T-cell (primary cell): ENCODE results near the gene PRELP. TPM values are rescaled to one million over a fixed set of nuclear protein-coding genes. Genes with fewer than 3 reads are reported as not detected.

Experiments
- ATAC-seq, 4 experiments: fragments of 200-7000 bp in 3 of 4; fragments of 150-1000 bp in 1 of 4; cut with Tn5 transposase; replicated peaks in 1 of 4; 1 replicate in 3 of 4; 2 replicates in 1 of 4; pipeline ENCODE4 v1.10.0; 2021; ENCODE audit warnings: moderate library complexity in 3 of 4, mild to moderate bottlenecking in 2 of 4, moderate number of reproducible peaks in 1 of 4
- CTCF ChIA-PET, 2 donors: fragments of 300-600 bp; sonication (Branson Sonifier 250); formaldehyde crosslinking; loops; one replicate each; lab custom pipeline; 2022; ENCODE audit warnings: antibody characterized with exemption in 2 of 2; lab: Charles Lee
- POLR2A ChIA-PET, 2 donors: fragments of 300-600 bp; sonication (Branson Sonifier 250); formaldehyde crosslinking; loops; one replicate each; lab custom pipeline; 2022; ENCODE audit warnings: antibody characterized with exemption in 2 of 2; lab: Charles Lee
- DNase-seq, 35 experiments: peaks; one replicate each; pipeline versions ENCODE4 v3.0.0 to v3.0.0-alpha.2; 2013 to 2023
- H3K27ac ChIP-seq: one replicate; pipeline ENCODE4 v1.5.1; 2013; ENCODE audit warnings: low read length
- H3K27me3 ChIP-seq, 2 experiments: replicated peaks in 1 of 2; 1 replicate in 1 of 2; 2 replicates in 1 of 2; pipeline versions ENCODE4 v1.6.1 to v1.7.0; 2013; ENCODE audit warnings: low read length in 1 of 2, mixed read lengths in 1 of 2; ENCODE audit not compliant: control insufficient read depth in 2 of 2, insufficient read depth in 2 of 2; ENCODE audit errors: extremely low read depth in 1 of 2
- H3K36me3 ChIP-seq, 2 donors: 1 replicate in 1 of 2; 2 replicates in 1 of 2; pipeline versions ENCODE4 v1.6.1 to v1.7.0; 2013; ENCODE audit warnings: low read length in 1 of 2; ENCODE audit not compliant: control insufficient read depth in 2 of 2, insufficient read depth in 1 of 2; ENCODE audit errors: extremely low read depth in 1 of 2
- H3K4me1 ChIP-seq, 2 experiments: 1 replicate in 1 of 2; 2 replicates in 1 of 2; pipeline versions ENCODE4 v1.6.1 to v1.7.0; 2013; ENCODE audit warnings: low read length in 2 of 2, mixed read lengths in 1 of 2; ENCODE audit not compliant: insufficient read depth in 2 of 2, control insufficient read depth in 1 of 2; ENCODE audit errors: extremely low read depth in 1 of 2
- H3K4me3 ChIP-seq, 2 donors: 1 replicate in 1 of 2; 2 replicates in 1 of 2; pipeline versions ENCODE4 v1.5.1 to v1.7.0; 2013; ENCODE audit warnings: mild to moderate bottlenecking in 2 of 2, low read length in 1 of 2, moderate library complexity in 1 of 2; ENCODE audit not compliant: control insufficient read depth in 1 of 2; ENCODE audit errors: extremely low read depth in 1 of 2
- H3K9me3 ChIP-seq: 2 replicates; pipeline ENCODE4 v1.7.0; 2013
- H3K27ac Mint-ChIP-seq, 2 donors: one replicate each; pipeline ENCODE4 v1.8.0; 2020 to 2021; ENCODE audit warnings: mild to moderate bottlenecking in 2 of 2, mixed read lengths in 2 of 2
- H3K27me3 Mint-ChIP-seq, 2 donors: one replicate each; pipeline ENCODE4 v1.8.0; 2021 to 2022; ENCODE audit warnings: mixed read lengths in 2 of 2
- H3K36me3 Mint-ChIP-seq: one replicate; pipeline ENCODE4 v1.8.0; 2021; ENCODE audit warnings: mixed read lengths
- H3K4me1 Mint-ChIP-seq, 3 donors: one replicate each; pipeline ENCODE4 v1.8.0; 2020 to 2022; ENCODE audit warnings: mixed read lengths in 3 of 3, mild to moderate bottlenecking in 1 of 3
- H3K4me3 Mint-ChIP-seq, 3 donors: one replicate each; pipeline ENCODE4 v1.8.0; 2020 to 2022; ENCODE audit warnings: mild to moderate bottlenecking in 3 of 3, mixed read lengths in 3 of 3, moderate library complexity in 3 of 3
- H3K9me3 Mint-ChIP-seq, 3 donors: one replicate each; pipeline ENCODE4 v1.8.0; 2020 to 2022; ENCODE audit warnings: mixed read lengths in 3 of 3
- WGBS: methylation state at CpG from one replicate; pipeline ENCODE4 v1.1.5; 2013; ENCODE audit warnings: missing lambda C conversion rate; ENCODE audit not compliant: insufficient coverage; 5-methylcytosine and 5-hydroxymethylcytosine counted together
- total RNA-seq, 35 experiments: library from RNA in 6 of 35; stranded (reverse) in 6 of 35; fragments of 120-200 nt in 1 of 35; gene quantifications; one replicate each; pipeline versions ENCODE4 v1.2.1 to v1.2.4 and lab custom pipeline; 2013 to 2026

Gene PRELP
- total RNA-seq, 5 donors from 2014 or later (not counting 1 experiment from before 2014, with no cell fraction given) = 0.13 to 0.18 (median 0.13) TPM; not detected in 2

- Mint-ChIP-seq H3K4me1 (no peaks in the 10 kb centered on the region), H3K9me3 (no peaks in the 10 kb centered on the region), H3K4me3 (no peak overlapping the region), H3K27ac (no peak overlapping the region), H3K36me3 (no peaks in the 10 kb centered on the region), H3K27me3 (peaks cover 0 to under 1% of the 10 kb centered on the region in 2 donors)
- H3K36me3 ChIP-seq = no peaks in the 10 kb centered on the region
- ATAC-seq (no peak), DNase-seq (no peak)
- ChIA-PET POLR2A (no interaction called here), CTCF (no interaction called here)
- no peak overlapping the region for H3K4me3 ChIP-seq
- H3K27me3 ChIP-seq = peaks cover 0 to 7% of the 10 kb centered on the region in 2 experiments
- WGBS = no CpG with 5 or more reads among the region's 6 CpGs
- no peaks in the 10 kb centered on the region for H3K4me1 ChIP-seq
- no peaks in the 10 kb centered on the region for H3K9me3 ChIP-seq
- H3K27ac ChIP-seq = no peak overlapping the region
These were observed 48.1 kb downstream of the PRELP start for GRCh38 chr1:203523667-203524066.

- no peak overlapping the region for H3K4me3 ChIP-seq
- H3K36me3 Mint-ChIP-seq = no peaks in the 10 kb centered on the region
- CTCF ChIA-PET = no interaction called here
- H3K27ac ChIP-seq = no peak overlapping the region
- no peak overlapping the region for H3K4me3 Mint-ChIP-seq
- H3K9me3 Mint-ChIP-seq = no peaks in the 10 kb centered on the region
- no peak for ATAC-seq
- H3K9me3 ChIP-seq = no peaks in the 10 kb centered on the region
- H3K27me3 Mint-ChIP-seq = no peaks in the 10 kb centered on the region
- H3K36me3 ChIP-seq = no peaks in the 10 kb centered on the region
- POLR2A ChIA-PET = no interaction called here
- H3K27me3 ChIP-seq = peaks cover 0 to 7% of the 10 kb centered on the region in 2 experiments
- no peaks in the 10 kb centered on the region for H3K4me1 Mint-ChIP-seq
- WGBS = 94% methylated on average over 2 of the region's 4 CpGs
- H3K27ac Mint-ChIP-seq = no peak overlapping the region
- H3K4me1 ChIP-seq = peaks cover 0 to 2% of the 10 kb centered on the region in 2 experiments
- no peak for DNase-seq
These were observed 48.5 kb downstream of the PRELP start for GRCh38 chr1:203524152-203524551.

- Histone ChIP-seq H3K4me1 (peaks cover 0 to 4% of the 10 kb centered on the region in 2 experiments), H3K27ac (no peak overlapping the region), H3K27me3 (peaks cover 0 to 7% of the 10 kb centered on the region in 2 experiments), H3K4me3 (no peak overlapping the region), H3K36me3 (no peaks in the 10 kb centered on the region), H3K9me3 (no peaks in the 10 kb centered on the region)
- Mint-ChIP-seq H3K4me1 (peaks cover 0 to 2% (median 2%) of the 10 kb centered on the region in 3 donors), H3K4me3 (no peak overlapping the region), H3K27me3 (no peaks in the 10 kb centered on the region), H3K9me3 (no peaks in the 10 kb centered on the region), H3K27ac (no peak overlapping the region), H3K36me3 (no peaks in the 10 kb centered on the region)
- 80% methylated on average over 2 of the region's 4 CpGs for WGBS
- ChIA-PET POLR2A (interaction anchor here in 1 of 2 donors (0.7 kb wide), 1 partner anchor 1138 kb away, joined by 3 read pairs; no protein-coding TSS in a partner anchor), CTCF (no interaction called here)
- no peak for ATAC-seq
- no peak for DNase-seq
These were observed 49.2 kb downstream of the PRELP start for GRCh38 chr1:203524824-203525223.

GRCh38 chr1:203525685-203526084 lies 50.1 kb downstream of the PRELP start:
- H3K27me3 ChIP-seq = peaks cover 0 to 7% of the 10 kb centered on the region in 2 experiments
- peaks cover 0 to 4% of the 10 kb centered on the region in 2 experiments for H3K4me1 ChIP-seq
- no peak for DNase-seq
- Mint-ChIP-seq H3K4me1 (peaks cover 0 to 2% (median 2%) of the 10 kb centered on the region in 3 donors), H3K36me3 (no peaks in the 10 kb centered on the region), H3K9me3 (no peaks in the 10 kb centered on the region), H3K4me3 (no peak overlapping the region), H3K27me3 (no peaks in the 10 kb centered on the region), H3K27ac (no peak overlapping the region)
- no peak overlapping the region for H3K4me3 ChIP-seq
- ChIA-PET CTCF (no interaction called here), POLR2A (interaction anchor here in 1 of 2 donors (0.7 kb wide), 1 partner anchor 1139 kb away, joined by 3 read pairs; no protein-coding TSS in a partner anchor)
- no peak overlapping the region for H3K27ac ChIP-seq
- H3K9me3 ChIP-seq = no peaks in the 10 kb centered on the region
- H3K36me3 ChIP-seq = no peaks in the 10 kb centered on the region
- ATAC-seq = no peak
- no CpG with 5 or more reads among the region's 3 CpGs for WGBS

GRCh38 chr1:203526130-203526529 lies 50.5 kb downstream of the PRELP start:
- ChIA-PET CTCF (interaction anchor here in 1 of 2 donors (0.5 kb wide), 1 partner anchor 10 kb away, joined by 3 read pairs; no protein-coding TSS in a partner anchor), POLR2A (interaction anchor here in 1 of 2 donors (0.6 kb wide), 1 partner anchor 132 kb away, joined by 5 read pairs; no protein-coding TSS in a partner anchor)
- Mint-ChIP-seq H3K9me3 (no peaks in the 10 kb centered on the region), H3K36me3 (no peaks in the 10 kb centered on the region), H3K27ac (no peak overlapping the region), H3K27me3 (no peaks in the 10 kb centered on the region), H3K4me3 (no peak overlapping the region), H3K4me1 (peaks cover 0 to 2% (median 2%) of the 10 kb centered on the region in 3 donors)
- Histone ChIP-seq H3K9me3 (no peaks in the 10 kb centered on the region), H3K36me3 (no peaks in the 10 kb centered on the region), H3K27ac (no peak overlapping the region), H3K4me1 (peaks cover 0 to 4% of the 10 kb centered on the region in 2 experiments), H3K4me3 (no peak overlapping the region), H3K27me3 (peaks cover 0 to 6% of the 10 kb centered on the region in 2 experiments)
- ATAC-seq (no peak), DNase-seq (no peak)
- WGBS = 75% methylated on average over 1 of the region's 5 CpGs

- ChIA-PET CTCF (interaction anchor here in 1 of 2 donors (0.5 kb wide), 1 partner anchor 10 kb away, joined by 3 read pairs; no protein-coding TSS in a partner anchor), POLR2A (interaction anchor here in 1 of 2 donors (0.6 kb wide), 1 partner anchor 132 kb away, joined by 5 read pairs; no protein-coding TSS in a partner anchor)
- Mint-ChIP-seq H3K27ac (no peak overlapping the region), H3K36me3 (no peaks in the 10 kb centered on the region), H3K9me3 (no peaks in the 10 kb centered on the region), H3K4me1 (peaks cover 0 to 2% (median 2%) of the 10 kb centered on the region in 3 donors), H3K4me3 (no peak overlapping the region), H3K27me3 (no peaks in the 10 kb centered on the region)
- peaks cover 0 to 2% of the 10 kb centered on the region in 2 experiments for H3K27me3 ChIP-seq
- WGBS = 71% methylated on average over 4 of the region's 6 CpGs
- no peaks in the 10 kb centered on the region for H3K36me3 ChIP-seq
- no peak overlapping the region for H3K27ac ChIP-seq
- no peaks in the 10 kb centered on the region for H3K9me3 ChIP-seq
- DNase-seq (no peak), ATAC-seq (no peak)
- H3K4me1 ChIP-seq = peaks cover 0 to 4% of the 10 kb centered on the region in 2 experiments
- no peak overlapping the region for H3K4me3 ChIP-seq
These were observed 51.0 kb downstream of the PRELP start for GRCh38 chr1:203526572-203526971.
